CD4-positive, alpha-beta memory T cell (primary cell): Measurements from ENCODE around the gene SCAMP4. TPM values are rescaled to one million over a fixed set of nuclear protein-coding genes. Genes with fewer than 3 reads are reported as not detected.

Experiments
- CTCF ChIA-PET: fragments of 350-600 bp; sonication (Branson Sonifier 250); formaldehyde crosslinking; loops from one replicate; lab custom pipeline; 2021; ENCODE audit warnings: inconsistent platforms; ENCODE audit not compliant: partially characterized antibody; lab: Charles Lee
- POLR2A ChIA-PET: fragments of 350-600 bp; sonication (Branson Sonifier 250); formaldehyde crosslinking; loops from one replicate; lab custom pipeline; 2021; ENCODE audit not compliant: partially characterized antibody; lab: Charles Lee
- DNase-seq, 5 donors: peaks; one replicate each; pipeline versions ENCODE4 v3.0.0 to v3.0.0-alpha.2; 2020 to 2022; ENCODE audit warnings: mixed read lengths in 1 of 5
- H3K27ac ChIP-seq: one replicate; pipeline ENCODE4 v1.7.0; 2013; ENCODE audit warnings: low read depth, low read length
- H3K27me3 ChIP-seq: 2 replicates; pipeline ENCODE4 v1.7.0; 2013; ENCODE audit warnings: mild to moderate bottlenecking, low read length, moderate library complexity; ENCODE audit not compliant: insufficient read depth
- H3K36me3 ChIP-seq: 2 replicates; pipeline ENCODE4 v1.7.0; 2013; ENCODE audit warnings: mild to moderate bottlenecking, low read length, moderate library complexity; ENCODE audit not compliant: insufficient read depth
- H3K4me1 ChIP-seq: 2 replicates; pipeline ENCODE4 v1.7.0; 2013; ENCODE audit warnings: mild to moderate bottlenecking, low read length, moderate library complexity; ENCODE audit not compliant: insufficient read depth
- H3K4me3 ChIP-seq, 2 donors: one replicate each; pipeline ENCODE4 v1.7.0; 2013; ENCODE audit warnings: low read length in 2 of 2, mild to moderate bottlenecking in 1 of 2
- H3K9me3 ChIP-seq, 2 donors: one replicate each; pipeline ENCODE4 v1.7.0; 2013; ENCODE audit warnings: low read length in 2 of 2, control low read depth in 1 of 2; ENCODE audit not compliant: control insufficient read depth in 1 of 2
- H3K27ac Mint-ChIP-seq, 7 donors: one replicate each; pipeline ENCODE4 v1.8.0; 2020 to 2021; ENCODE audit warnings: mixed read lengths in 7 of 7, mild to moderate bottlenecking in 6 of 7, inconsistent platforms in 3 of 7, moderate library complexity in 3 of 7
- H3K27me3 Mint-ChIP-seq, 2 donors: one replicate each; pipeline ENCODE4 v1.8.0; 2020 to 2021; ENCODE audit warnings: mixed read lengths in 2 of 2
- H3K36me3 Mint-ChIP-seq, 2 donors: one replicate each; pipeline ENCODE4 v1.8.0; 2020 to 2021; ENCODE audit warnings: mixed read lengths in 2 of 2, inconsistent platforms in 1 of 2, mild to moderate bottlenecking in 1 of 2
- H3K4me1 Mint-ChIP-seq, 4 donors: one replicate each; pipeline ENCODE4 v1.8.0; 2020 to 2021; ENCODE audit warnings: mixed read lengths in 4 of 4, mild to moderate bottlenecking in 1 of 4
- H3K4me3 Mint-ChIP-seq, 8 donors: one replicate each; pipeline ENCODE4 v1.8.0; 2020 to 2021; ENCODE audit warnings: mixed read lengths in 8 of 8, mild to moderate bottlenecking in 7 of 8, moderate library complexity in 6 of 8, inconsistent platforms in 3 of 8
- H3K9me3 Mint-ChIP-seq, 8 donors: one replicate each; pipeline ENCODE4 v1.8.0; 2020 to 2021; ENCODE audit warnings: mixed read lengths in 8 of 8, mild to moderate bottlenecking in 5 of 8, inconsistent platforms in 3 of 8, moderate library complexity in 1 of 8
- intact Hi-C: fragments of 100-400 bp; cut with micrococcal nuclease; formaldehyde crosslinking; loops from one replicate; pipeline ENCODE4 v1.15.1; 2023
- polyA plus RNA-seq, 2 donors: library from polyadenylated mRNA; unstranded; fragments of 300-500 nt; fragmentation: Illumina TruSeq; gene quantifications; one replicate each; pipeline ENCODE4 v1.2.3, GENCODE V29; 2021
- total RNA-seq, 2 experiments: library from RNA; stranded (reverse); gene quantifications; one replicate each; pipeline ENCODE4 v1.2.3, GENCODE V29; 2021

Gene SCAMP4
- total and polyA plus RNA-seq, 4 experiments from 2014 or later: 9.8 to 29.1 (median 19.4) TPM

- H3K27ac ChIP-seq: no peak overlapping the region
- Mint-ChIP-seq H3K9me3 (no peaks in the 10 kb centered on the region), H3K4me3 (peak overlapping the region in 1 of 8 donors; percentile 20), H3K4me1 (peaks cover 8 to 38% (median 16%) of the 10 kb centered on the region in 4 donors), H3K36me3 (peaks cover 4 to 14% of the 10 kb centered on the region in 2 donors), H3K27ac (peak overlapping the region in 3 of 7 donors; percentile 25 to 68 (median 50)), H3K27me3 (no peaks in the 10 kb centered on the region)
- no peak overlapping the region for H3K4me3 ChIP-seq
- no peaks in the 10 kb centered on the region for H3K9me3 ChIP-seq
- no peaks in the 10 kb centered on the region for H3K27me3 ChIP-seq
- H3K36me3 ChIP-seq: no peaks in the 10 kb centered on the region
- POLR2A ChIA-PET: no interaction called here
- CTCF ChIA-PET: interaction anchor here (0.6 to 1.2 kb wide), 2 partner anchors 31 to 195 kb away, joined by 3 read pairs; no protein-coding TSS in a partner anchor
- peaks cover 7% of the 10 kb centered on the region for H3K4me1 ChIP-seq
- intact Hi-C loops: no loop called here
- DNase-seq: no peak
Measured at GRCh38 chr19:1961000-1961883, 56.0 kb downstream of the SCAMP4 start.

- Histone ChIP-seq H3K36me3 (no peaks in the 10 kb centered on the region), H3K27me3 (no peaks in the 10 kb centered on the region), H3K4me3 (no peak overlapping the region), H3K27ac (no peak overlapping the region), H3K9me3 (no peaks in the 10 kb centered on the region), H3K4me1 (peaks cover 19% of the 10 kb centered on the region)
- no peaks in the 10 kb centered on the region for H3K9me3 Mint-ChIP-seq
- no peaks in the 10 kb centered on the region for H3K27me3 Mint-ChIP-seq
- POLR2A ChIA-PET: no interaction called here
- peak overlapping the region in 1 of 7 donors; percentile 43 for H3K27ac Mint-ChIP-seq
- intact Hi-C loops: no loop called here
- H3K36me3 Mint-ChIP-seq: peaks cover 4 to 19% of the 10 kb centered on the region in 2 donors
- peaks cover 15 to 40% (median 25%) of the 10 kb centered on the region in 4 donors for H3K4me1 Mint-ChIP-seq
- DNase-seq: no peak
- CTCF ChIA-PET: interaction anchor here (1.2 kb wide), 1 partner anchor 32 kb away, joined by 3 read pairs; no protein-coding TSS in a partner anchor
- H3K4me3 Mint-ChIP-seq: no peak overlapping the region
Measured at GRCh38 chr19:1962674-1963073, 57.5 kb downstream of the SCAMP4 start.

GRCh38 chr19:1967087-1967608 is 61.9 kb downstream of the SCAMP4 start:
- Histone ChIP-seq H3K4me1 (peaks cover 19% of the 10 kb centered on the region), H3K27ac (peak overlapping the region; percentile 21), H3K9me3 (no peaks in the 10 kb centered on the region), H3K27me3 (no peaks in the 10 kb centered on the region), H3K36me3 (no peaks in the 10 kb centered on the region), H3K4me3 (no peak overlapping the region)
- DNase-seq: peak; percentile 12 to 60 (median 41)
- Mint-ChIP-seq H3K4me3 (peak overlapping the region in 7 of 8 donors; percentile 35 to 75 (median 60)), H3K27me3 (no peaks in the 10 kb centered on the region), H3K4me1 (peaks cover 14 to 25% (median 16%) of the 10 kb centered on the region in 4 donors), H3K36me3 (peaks cover 4 to 13% of the 10 kb centered on the region in 2 donors), H3K9me3 (no peaks in the 10 kb centered on the region), H3K27ac (peak overlapping the region; percentile 73 to 89 (median 83))
- POLR2A ChIA-PET: no interaction called here
- CTCF ChIA-PET: no interaction called here
- intact Hi-C loops: no loop called here

DNA sequence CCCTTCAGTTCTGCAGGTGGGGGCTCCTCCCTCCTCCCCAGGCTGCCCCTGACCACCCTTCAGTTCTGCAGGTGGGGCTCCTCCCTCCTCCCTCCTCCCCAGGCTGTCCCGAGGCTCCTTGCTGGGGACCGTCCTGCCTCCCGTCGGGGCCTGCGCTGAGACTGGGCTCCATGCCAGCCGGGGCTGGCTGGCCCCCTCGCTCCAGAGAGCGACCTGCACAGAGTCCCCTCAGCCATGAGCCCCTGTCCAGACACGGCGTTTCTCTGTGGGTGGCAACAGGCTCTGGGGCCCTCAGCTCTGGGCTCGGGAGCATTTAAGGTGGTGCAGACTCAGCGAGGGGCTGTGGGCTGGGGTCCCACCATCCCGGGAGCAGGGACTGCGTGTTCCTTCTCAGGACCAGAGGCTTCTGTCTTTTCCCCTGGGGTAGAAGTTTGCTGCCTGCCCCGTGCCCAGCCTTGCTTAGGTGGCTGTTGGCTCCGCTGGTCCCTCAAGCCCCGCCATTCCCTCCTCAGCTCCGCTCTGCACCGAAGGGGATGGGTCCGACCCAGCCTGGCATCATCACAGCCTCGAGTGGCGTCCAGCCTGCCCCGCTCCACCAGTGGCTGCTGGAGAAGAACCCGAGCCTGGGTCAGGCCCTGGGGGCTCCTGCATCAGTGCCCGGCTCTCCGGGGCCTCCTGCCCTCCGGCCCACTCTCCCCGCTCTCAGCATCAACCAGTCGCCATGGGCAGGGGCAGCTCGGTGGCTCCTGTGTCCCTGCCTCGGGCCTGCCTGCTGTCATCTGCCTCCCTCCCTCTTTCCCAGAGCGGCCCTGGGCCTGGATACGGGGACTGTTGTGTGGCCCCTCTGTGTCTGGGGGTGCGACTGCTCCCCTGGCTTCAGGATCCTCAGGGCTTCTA is 63.3 kb downstream of the SCAMP4 start:
- H3K27ac Mint-ChIP-seq: peak overlapping the region in 2 of 7 donors; percentile 24 to 53

DNA sequence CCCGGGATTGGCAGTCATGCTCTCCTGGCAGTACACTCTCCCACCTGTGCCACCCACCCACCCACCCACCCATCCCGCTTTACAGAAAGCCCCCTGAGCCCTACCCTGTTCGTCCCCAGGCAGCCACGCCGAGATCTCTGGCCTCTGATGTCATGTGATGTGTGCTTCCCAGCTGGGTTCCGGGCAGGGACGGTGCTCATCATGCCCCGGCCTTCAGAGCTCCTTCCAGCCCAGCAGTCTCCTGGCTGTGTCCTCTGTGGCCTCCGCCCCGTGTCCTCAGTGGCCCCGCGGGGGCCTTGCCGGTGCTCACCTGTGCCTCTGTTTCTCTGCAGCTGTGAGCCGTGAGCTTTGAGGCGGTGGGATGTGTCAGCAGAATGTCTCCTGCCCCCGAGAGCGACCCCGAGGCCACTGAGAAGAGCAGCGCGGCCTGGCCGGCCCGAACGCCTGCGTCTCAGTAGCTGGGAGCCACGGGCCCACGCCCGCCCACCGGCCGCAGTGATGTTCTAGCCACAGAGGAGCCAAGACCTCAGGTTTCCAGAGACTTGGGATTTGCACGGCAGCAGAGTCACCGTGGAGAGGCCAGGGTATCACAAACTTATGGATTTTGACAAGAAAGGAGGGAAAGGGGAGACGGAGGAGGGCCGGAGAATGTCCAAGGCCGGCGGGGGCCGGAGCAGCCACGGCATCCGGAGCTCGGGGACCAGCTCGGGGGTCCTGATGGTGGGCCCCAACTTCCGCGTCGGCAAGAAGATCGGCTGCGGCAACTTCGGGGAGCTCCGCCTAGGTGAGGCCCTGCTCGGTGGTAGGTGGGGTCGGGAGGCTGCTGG is 64.2 kb downstream of the SCAMP4 start:
- ChIA-PET CTCF (interaction anchor here (0.6 to 1.1 kb wide), 2 partner anchors 12 to 51 kb away, joined by 3 to 4 read pairs; no protein-coding TSS in a partner anchor), POLR2A (no interaction called here)
- no peaks in the 10 kb centered on the region for H3K27me3 ChIP-seq
- intact Hi-C loops: no loop called here
- Mint-ChIP-seq H3K27ac (peak overlapping the region in 2 of 7 donors; percentile 52 to 53), H3K36me3 (peaks cover 4 to 16% of the 10 kb centered on the region in 2 donors), H3K27me3 (no peaks in the 10 kb centered on the region), H3K4me3 (no peak overlapping the region), H3K4me1 (peaks cover 21 to 43% (median 22%) of the 10 kb centered on the region in 4 donors), H3K9me3 (no peaks in the 10 kb centered on the region)
- H3K27ac ChIP-seq: no peak overlapping the region
- H3K9me3 ChIP-seq: no peaks in the 10 kb centered on the region
- no peak for DNase-seq
- peaks cover 19% of the 10 kb centered on the region for H3K4me1 ChIP-seq
- H3K4me3 ChIP-seq: no peak overlapping the region
- peaks cover 3% of the 10 kb centered on the region for H3K36me3 ChIP-seq

More for the DNA sequence above, 63.3 kb downstream of the SCAMP4 start:
- Histone ChIP-seq H3K36me3 (no peaks in the 10 kb centered on the region), H3K9me3 (no peaks in the 10 kb centered on the region), H3K27ac (no peak overlapping the region), H3K4me1 (peaks cover 19% of the 10 kb centered on the region), H3K4me3 (no peak overlapping the region), H3K27me3 (no peaks in the 10 kb centered on the region)
- H3K9me3 Mint-ChIP-seq: no peaks in the 10 kb centered on the region
- no peak overlapping the region for H3K4me3 Mint-ChIP-seq
- intact Hi-C loops: no loop called here
- H3K4me1 Mint-ChIP-seq: peaks cover 17 to 37% (median 20%) of the 10 kb centered on the region in 4 donors
- no peak for DNase-seq
- H3K27me3 Mint-ChIP-seq: no peaks in the 10 kb centered on the region
- ChIA-PET POLR2A (no interaction called here), CTCF (interaction anchor here (1.1 kb wide), 1 partner anchor 52 kb away, joined by 4 read pairs; no protein-coding TSS in a partner anchor)
- peaks cover 4 to 16% of the 10 kb centered on the region in 2 donors for H3K36me3 Mint-ChIP-seq

GRCh38 chr19:1970003-1970805 is 65.0 kb downstream of the SCAMP4 start:
- ChIA-PET CTCF (interaction anchor here (0.6 kb wide), 1 partner anchor 11 kb away, joined by 3 read pairs; no protein-coding TSS in a partner anchor), POLR2A (no interaction called here)
- Mint-ChIP-seq H3K27ac (peak overlapping the region in 3 of 7 donors; percentile 22 to 62 (median 27)), H3K9me3 (peaks cover 0 to under 1% (median 0%) of the 10 kb centered on the region in 8 donors), H3K27me3 (no peaks in the 10 kb centered on the region), H3K4me1 (peaks cover 21 to 47% (median 22%) of the 10 kb centered on the region in 4 donors), H3K36me3 (peaks cover 7 to 18% of the 10 kb centered on the region in 2 donors), H3K4me3 (peak overlapping the region in 1 of 8 donors; percentile 31)
- H3K9me3 ChIP-seq: no peaks in the 10 kb centered on the region
- no peaks in the 10 kb centered on the region for H3K27me3 ChIP-seq
- peaks cover 19% of the 10 kb centered on the region for H3K4me1 ChIP-seq
- DNase-seq: no peak
- intact Hi-C loops: no loop called here
- peaks cover 10% of the 10 kb centered on the region for H3K36me3 ChIP-seq
- H3K4me3 ChIP-seq: no peak overlapping the region
- H3K27ac ChIP-seq: no peak overlapping the region
